Measurements from ENCODE around the gene PHF12.
A peak's percentile ranks its signal among the peaks of the same experiment; 100 is the strongest.

The PHF12 gene

DNA sequence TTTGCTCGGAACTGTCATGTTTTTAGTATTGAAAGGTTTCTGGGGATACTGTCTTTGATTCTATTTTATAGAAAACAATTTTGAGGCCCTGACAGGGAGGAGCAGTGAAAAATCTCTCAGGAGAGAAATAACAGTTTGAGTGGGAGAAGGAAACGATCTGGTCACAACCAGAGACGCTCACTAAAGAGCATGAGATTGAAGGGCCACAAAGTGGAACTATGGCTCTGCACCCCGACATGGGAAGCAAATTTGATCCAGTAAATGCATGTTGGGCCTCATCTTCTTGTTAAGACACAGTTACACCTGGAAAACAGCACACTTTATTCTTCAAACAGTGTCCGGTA, 96.0 kb downstream of the PHF12 start:
- Histone ChIP-seq H4K20me1 (ENCODE audit: control insufficient read depth, insufficient read depth, low read depth, low read length) (no peaks in the 10 kb centered on the region), H3K4me1 (ENCODE audit: control insufficient read depth, low read length) (peaks cover 18% of the 10 kb centered on the region), H3K27ac (ENCODE audit: low read depth, low read length) (peak overlapping the region; percentile 31; the same call in 1 of the 2 replicates), H3K9me3 (ENCODE audit: control insufficient read depth, insufficient read depth, low read length) (no peaks in the 10 kb centered on the region), H3K27me3 (ENCODE audit: control insufficient read depth, low read length) (no peaks in the 10 kb centered on the region), H3K4me3 (ENCODE audit: low read length) (peak overlapping the region; percentile 91), H3K4me2 (ENCODE audit: low read length) (peak overlapping the region; percentile 98), H3K79me2 (ENCODE audit: control insufficient read depth, low read length) (peaks cover 24% of the 10 kb centered on the region), H3F3A (ENCODE audit: control insufficient read depth, insufficient read depth) (0 out of 2 replicates have a peak, but pooled peaks cover 2% of the 10 kb centered on the region), H3K9me2 (replicated peaks; ENCODE audit: control insufficient read depth, low read length) (no peaks in the 10 kb centered on the region), H3K36me3 (ENCODE audit: control insufficient read depth, low read length) (peaks cover 26% of the 10 kb centered on the region)
- TF ChIP-seq, protein P1, sequence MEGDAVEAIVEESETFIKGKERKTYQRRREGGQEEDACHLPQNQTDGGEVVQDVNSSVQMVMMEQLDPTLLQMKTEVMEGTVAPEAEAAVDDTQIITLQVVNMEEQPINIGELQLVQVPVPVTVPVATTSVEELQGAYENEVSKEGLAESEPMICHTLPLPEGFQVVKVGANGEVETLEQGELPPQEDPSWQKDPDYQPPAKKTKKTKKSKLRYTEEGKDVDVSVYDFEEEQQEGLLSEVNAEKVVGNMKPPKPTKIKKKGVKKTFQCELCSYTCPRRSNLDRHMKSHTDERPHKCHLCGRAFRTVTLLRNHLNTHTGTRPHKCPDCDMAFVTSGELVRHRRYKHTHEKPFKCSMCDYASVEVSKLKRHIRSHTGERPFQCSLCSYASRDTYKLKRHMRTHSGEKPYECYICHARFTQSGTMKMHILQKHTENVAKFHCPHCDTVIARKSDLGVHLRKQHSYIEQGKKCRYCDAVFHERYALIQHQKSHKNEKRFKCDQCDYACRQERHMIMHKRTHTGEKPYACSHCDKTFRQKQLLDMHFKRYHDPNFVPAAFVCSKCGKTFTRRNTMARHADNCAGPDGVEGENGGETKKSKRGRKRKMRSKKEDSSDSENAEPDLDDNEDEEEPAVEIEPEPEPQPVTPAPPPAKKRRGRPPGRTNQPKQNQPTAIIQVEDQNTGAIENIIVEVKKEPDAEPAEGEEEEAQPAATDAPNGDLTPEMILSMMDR (IDR thresholded peaks at IDR 0.05; ENCODE audit: low read depth, low read length, poor library complexity, severe bottlenecking), result no peak
- no peak for TF ChIP-seq EZH2phosphoT487 (IDR thresholded peaks at IDR 0.05; ENCODE audit: borderline replicate concordance, low read length)
